ENCODE data around the gene PODN. TPM values are rescaled to one million over a fixed set of nuclear protein-coding genes. Genes with fewer than 3 reads are reported as not detected.

PODN gene
- total RNA-seq, 1 donor from 2014 or later, result not detected

DNA sequence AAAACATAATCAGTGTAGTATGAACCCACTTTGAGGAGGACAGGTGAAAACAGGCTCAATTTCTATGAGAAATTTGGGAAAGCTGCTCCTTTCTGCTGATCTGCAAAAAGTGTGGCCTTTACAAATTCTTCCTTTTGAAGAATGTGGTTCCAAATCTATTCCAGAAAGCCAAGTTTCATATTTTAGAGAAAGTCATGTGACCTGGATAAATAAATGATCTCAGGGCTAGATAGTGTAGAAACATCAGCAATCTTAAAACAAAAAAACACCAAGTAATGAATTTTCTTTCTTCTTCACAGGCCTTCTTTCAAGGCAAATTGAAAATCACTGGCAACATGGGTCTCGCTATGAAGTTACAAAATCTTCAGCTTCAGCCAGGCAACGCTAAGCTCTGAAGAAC, 11.7 kb upstream of the PODN start:
- intact Hi-C loops (cut with micrococcal nuclease), result no loop called here

DNA sequence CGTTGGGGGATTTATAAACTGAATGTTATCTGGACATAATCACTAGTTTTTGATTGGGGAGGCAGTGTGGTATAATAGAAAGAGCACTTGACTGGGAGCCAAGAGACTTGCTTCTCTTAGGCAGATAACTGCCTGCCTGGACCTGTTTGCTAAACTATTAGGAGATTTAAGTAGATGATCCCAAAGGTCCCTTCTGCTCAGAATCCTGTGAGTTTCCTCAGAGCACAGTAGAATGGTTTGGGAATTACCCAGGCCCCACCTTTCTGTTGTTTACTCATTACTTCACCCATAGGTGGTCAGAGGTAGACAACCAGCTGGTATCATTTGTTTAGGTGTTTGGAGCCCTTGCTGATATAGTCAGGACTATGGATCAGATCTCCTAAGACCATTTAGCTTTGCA, 10.3 kb upstream of the PODN start:
- intact Hi-C loops (cut with micrococcal nuclease), result no loop called here

DNA sequence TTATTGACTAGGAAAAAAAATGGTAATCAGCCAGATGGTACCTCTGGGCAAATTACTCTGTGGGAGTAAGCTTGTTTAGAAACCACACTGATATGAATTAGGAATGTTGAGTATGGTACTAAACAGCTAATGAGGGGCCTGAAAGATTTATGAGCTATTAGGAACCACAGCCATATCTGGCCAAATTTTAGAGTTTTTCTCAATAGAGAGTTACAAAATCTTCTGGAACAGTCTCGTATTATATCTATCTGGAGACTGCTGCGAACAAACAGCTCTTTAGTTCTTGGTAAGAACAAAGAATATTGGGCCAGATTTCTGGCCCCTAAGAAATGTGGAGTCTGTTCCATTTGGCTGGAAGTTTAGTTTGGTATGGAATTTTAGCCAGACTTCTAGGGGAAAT, 4.9 kb upstream of the PODN start:
- intact Hi-C loops (cut with micrococcal nuclease), result no loop called here

DNA sequence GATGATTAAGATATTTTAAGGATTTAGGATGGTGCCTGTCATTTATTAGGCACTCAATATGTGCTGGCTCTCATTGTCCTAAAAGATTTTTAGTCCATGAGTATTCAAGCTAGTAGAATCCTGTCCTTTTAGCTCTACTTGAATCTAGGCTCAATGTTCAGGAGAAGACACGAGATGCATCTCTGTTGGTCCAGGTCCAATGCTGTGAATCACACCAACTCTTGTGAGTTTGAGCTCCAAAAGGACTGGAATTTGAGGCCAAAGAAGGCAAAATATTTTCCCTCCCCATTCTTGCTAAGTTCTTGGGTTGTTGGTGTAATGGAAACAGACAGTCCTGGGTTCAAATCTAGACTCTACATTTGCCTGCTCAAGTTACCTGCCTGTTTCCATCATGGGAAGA, 1.4 kb upstream of the PODN start:
- intact Hi-C loops (cut with micrococcal nuclease), result no loop called here

DNA sequence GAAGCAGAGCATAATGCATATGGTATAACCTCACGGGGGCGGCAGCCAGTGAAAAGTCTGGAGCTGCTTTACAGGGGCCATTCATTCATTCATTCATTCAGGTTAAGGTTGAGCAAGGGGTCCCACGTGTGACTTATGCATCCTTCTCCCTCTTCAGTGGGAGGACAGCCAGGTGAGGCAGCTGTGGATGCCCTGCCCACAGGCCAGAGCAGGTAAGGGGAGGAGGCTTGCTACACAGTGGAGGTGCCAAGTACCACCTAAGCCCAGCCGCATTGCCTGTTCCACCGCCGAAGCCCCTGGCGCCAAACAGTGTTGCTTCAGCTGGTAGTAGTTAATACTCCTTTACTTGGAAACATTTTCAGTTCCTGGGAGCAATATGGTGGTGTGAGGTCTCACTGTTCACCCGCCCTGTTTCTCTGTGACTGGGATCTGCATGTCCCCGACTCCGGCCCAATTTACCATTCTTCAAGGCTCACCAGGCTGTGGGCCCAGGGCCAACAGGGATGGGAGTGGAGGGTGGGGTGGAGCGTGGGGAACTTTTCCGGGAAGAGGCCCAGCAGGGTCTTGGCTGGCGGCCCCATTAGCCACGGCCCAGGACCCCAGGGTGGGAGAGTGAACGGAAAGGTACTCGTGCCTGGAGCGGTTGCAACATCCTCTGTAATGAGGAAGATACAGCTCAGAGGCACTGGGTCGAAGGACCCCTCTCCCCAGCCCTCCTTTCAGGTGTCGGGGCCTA, 722 bp upstream of the PODN start:
- intact Hi-C loops (cut with micrococcal nuclease), result no loop called here

DNA sequence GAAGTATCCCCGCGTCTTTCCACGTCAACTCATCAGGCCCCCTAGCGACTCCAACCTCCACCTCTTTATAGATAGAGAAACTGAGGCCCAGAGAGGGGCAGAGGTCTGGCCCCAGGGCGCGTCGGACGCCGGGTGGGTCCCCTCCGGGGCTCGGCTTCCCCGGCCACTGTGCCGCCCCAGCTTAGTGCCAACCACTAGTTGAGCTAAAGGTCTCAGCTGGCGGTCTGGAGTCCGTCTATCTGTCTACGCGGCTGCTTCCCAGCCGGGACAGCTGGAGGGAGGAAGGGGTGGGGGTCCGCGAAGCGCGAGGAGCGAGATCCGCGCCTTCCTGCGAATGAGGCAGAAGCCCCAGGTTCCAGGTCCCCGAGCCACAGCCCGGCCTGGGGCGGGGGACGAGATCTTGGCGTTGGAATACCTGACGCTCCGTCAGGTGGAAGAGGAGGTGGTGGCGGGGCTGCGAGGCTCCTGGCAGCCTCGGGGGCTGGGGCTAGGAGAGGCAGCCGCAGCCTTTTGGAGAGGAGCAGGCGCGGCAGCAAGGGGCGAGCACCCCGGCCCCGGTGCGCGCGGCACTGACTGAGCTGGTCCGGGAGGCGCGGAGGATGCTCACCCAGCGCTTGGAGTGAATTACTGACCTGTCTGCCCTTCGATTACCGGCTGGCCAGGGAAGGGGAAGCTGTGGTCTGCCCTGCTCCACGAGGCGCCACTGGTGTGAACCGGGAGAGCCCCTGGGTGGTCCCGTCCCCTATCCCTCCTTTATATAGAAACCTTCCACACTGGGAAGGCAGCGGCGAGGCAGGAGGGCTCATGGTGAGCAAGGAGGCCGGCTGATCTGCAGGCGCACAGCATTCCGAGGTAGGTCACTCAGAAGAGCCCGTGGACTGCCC, 937 bp downstream of the PODN start:
- intact Hi-C loops (cut with micrococcal nuclease), result no loop called here

DNA sequence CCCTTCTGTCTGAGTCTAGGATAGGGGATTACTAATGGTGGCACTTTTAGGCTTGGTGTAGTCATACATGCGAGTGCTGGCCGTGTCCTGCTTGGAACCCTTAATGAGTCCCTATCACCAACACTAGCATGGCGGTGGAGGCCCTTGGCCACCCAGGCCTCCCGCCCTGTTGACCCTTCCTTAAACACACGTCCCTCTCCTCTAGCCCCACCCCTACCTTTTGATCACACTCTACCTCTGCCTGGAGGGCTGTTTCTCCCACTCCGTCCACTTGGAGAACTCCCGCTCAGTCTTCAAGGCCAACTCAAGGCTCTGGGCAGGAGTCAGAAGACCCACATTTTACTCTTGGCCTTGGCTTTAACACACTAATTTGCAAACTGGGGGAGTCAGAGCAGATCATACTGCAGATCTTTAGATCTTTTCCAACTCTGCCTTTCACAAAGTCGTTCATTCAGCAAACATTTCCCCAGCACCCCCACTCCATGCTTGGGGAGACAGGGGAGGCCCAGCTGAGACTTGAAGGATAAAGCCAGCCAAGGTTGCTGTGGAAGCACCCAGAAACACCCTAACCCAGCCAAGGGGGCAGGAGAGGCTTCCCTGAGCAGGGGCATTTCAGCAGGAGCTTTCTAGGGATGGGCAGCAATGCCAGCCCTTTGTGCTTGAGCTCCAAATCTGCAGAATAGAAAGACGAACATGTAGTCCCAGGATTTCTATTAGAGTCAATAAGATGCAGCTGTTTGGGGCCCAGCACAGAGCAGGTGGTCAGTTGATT, 1.9 kb downstream of the PODN start:
- intact Hi-C loops (cut with micrococcal nuclease), result no loop called here

DNA sequence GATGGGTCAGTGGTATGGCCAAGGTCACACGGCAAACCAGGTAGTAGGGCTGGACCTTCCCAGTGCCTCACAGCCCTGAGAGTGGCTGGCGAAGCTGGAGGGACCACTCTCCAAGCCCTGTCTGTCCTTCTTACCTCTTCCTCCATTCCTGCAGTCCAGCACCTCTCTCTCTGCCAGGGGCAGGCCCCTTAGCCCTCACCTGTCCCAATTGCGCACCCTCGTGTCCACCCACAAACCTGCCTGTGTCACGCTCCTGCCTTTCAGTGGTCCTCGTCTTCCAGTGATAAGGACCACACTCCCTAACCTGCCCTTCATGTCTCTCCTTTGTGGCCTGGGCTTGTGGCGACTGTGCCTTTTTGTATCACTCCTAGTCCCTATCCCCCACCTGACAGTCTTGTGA, 3.4 kb downstream of the PODN start:
- intact Hi-C loops (cut with micrococcal nuclease), result no loop called here

DNA sequence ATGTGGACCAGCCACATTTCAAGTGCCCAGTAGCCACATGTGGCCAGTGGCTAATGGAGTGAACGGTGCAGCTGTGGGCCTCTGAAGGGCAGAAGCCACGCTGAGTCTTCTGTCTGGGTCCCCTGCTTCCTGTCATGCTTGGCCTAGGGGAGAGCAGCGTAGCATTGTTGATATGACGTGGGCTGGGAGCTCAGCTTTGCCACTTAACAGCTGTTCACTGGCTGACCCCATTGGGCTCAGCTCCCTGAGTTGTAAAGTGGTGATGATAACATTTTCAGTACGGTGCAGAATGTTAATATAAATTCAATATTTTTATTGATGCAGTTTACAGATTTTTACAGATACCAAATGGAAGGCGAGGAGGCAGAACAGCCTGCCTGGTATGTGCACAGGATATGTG, 4.5 kb downstream of the PODN start:
- intact Hi-C loops (cut with micrococcal nuclease), result no loop called here

DNA sequence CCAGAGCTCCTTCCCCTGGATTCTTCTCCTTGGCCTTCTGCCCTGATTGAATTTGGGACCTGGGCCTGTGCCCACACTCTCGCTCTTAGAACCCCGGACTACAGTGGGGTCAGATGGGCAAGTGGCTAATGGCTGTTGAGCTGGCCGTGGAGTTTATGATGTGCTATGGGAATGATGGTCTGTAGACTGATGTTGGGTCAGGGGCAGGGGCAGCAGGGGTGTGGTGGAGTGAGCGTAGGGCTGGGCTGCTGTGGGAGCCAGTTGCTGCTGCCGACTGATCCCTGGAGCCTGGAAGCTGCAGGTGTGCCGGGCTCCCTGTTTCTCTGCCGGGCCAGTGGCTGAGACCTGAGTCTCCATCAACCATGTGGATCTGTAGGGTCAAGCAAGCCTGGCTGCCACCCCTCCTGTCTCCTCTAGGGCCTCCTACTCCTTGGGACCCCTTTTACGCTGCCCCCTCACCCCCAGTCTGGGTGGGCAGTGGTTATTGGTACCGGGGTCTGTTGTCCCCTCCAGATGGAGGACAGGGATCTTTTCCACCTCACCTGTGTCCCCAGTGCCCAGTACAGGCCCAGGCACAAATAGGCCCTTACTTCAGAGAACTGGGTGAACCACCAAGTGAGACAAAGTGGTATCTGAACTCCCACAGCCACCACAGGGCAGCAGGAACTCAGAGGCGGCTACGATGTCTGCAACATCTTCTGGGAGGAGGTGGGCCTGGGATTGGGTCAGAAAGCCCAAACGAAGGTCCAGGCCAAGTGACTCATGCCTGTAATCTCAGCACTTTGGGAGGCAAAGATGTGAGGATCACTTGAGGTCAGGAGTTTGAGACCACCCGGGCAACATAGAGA, 5.1 kb downstream of the PODN start:
- intact Hi-C loops (cut with micrococcal nuclease), result no loop called here

DNA sequence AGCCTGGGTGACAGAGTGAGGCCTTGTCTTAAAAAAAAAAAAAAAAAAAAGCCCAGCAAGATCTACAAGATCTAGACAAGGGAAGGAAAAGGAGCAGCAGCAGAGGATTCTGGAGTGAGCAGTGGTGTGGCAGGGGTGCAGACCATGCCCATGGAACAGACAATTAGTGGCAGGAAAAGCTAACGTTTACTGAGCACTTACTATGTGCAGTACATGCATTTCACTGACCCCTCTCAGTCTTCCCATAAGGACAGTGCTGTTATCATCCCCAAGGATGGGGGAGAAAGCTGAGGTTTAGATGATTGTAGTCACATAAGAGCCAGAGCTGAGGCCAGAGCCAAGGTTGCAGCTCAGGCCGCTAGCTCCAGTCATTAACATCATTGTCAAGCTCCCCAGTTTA, 5.9 kb downstream of the PODN start:
- intact Hi-C loops (cut with micrococcal nuclease), result no loop called here

DNA sequence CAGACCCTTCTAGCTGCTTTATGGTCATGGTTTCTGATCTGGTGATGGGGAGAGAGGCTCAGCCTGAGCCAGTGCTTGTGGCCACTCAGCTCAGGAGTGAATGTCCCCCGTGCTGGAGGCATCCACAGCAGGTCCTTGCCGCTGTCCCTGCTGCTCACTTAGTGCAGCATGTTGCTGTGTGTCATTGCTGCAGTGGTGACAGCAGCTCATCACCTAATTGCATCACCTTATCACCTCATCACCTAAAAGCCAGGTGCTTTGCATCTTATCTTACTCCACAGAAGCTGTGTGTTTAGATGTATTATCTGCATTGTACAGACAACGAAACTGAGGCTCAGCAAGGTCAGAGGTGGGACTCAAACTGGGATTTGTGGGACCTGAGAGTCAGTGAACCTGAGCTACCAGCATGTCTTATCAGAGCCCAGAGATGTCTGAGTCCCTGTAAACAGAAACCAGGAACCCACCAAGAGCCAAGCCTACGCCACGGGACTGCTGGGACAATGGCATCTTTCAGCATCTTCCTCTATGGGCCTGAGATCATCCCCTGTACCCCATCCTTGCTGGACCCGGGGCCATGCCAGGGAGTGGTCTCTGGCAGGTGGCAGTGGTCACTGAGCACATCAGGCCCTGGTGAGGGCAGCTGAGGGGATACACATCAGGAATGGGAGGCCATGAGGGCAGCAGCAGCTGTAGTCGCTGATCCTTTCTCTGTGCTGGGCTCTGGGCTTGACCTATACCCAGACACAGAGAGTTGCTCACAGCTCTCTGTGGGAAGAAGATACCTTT, 6.5 kb downstream of the PODN start:
- intact Hi-C loops (cut with micrococcal nuclease), result no loop called here

DNA sequence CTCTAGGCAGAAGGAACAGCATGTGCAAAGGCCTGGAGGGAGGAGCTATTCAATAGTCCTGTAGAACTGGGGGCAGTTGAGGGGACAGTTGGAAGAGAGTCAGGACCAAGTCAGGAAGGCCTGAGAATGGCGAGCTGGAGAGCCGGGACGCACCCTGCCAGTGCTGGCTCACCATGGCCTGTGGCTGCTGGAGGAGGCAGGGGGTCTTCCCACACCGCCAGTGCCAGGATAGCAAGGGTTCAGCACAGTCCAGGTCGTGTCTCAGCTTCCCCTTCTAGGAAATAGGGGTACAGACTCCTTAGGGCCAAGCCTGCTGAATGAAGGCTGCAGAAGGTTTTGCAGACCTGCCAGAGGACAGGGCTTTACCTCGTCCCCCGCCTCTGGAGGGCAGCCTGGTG, 7.3 kb downstream of the PODN start:
- intact Hi-C loops (cut with micrococcal nuclease), result no loop called here

DNA sequence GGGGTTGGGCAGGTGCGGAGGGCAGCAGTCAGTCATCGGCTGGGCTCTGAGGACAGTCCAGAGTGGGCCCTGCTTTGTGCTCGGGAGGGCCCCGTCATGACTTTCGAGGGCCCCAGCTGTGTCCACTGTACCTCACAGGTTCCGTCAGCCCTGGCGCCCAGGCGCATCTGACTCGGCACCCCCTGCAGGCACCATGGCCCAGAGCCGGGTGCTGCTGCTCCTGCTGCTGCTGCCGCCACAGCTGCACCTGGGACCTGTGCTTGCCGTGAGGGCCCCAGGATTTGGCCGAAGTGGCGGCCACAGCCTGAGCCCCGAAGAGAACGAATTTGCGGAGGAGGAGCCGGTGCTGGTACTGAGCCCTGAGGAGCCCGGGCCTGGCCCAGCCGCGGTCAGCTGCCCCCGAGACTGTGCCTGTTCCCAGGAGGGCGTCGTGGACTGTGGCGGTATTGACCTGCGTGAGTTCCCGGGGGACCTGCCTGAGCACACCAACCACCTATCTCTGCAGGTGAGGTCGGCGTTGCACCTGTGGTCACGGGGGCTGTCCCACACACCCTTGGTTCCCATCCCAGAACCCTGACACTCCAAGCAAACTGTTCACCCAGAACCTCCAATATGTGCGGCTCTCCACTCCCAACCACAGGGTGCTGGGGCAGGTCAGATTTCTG, 7.8 kb downstream of the PODN start:
- intact Hi-C loops (cut with micrococcal nuclease), result no loop called here

DNA sequence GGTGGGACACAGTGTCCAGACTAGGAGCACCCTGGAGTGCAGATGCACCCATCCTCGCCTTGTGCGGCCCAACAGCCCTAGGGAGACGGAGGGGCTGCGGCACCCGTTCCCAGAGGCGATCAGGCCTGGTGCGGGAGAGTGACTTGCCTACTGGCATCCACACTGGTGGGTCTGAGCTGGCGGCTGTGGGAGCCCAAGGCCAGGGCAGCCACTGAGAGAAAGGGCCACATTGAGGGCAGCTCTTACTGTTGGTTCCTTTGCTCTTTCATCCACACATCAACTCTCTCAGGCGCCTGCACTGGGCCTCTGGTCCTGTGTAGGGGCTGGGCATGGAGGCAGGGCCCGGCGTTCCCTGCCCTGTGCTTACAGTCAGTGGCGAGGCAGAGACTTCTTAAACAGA, 8.6 kb downstream of the PODN start:
- intact Hi-C loops (cut with micrococcal nuclease), result no loop called here

DNA sequence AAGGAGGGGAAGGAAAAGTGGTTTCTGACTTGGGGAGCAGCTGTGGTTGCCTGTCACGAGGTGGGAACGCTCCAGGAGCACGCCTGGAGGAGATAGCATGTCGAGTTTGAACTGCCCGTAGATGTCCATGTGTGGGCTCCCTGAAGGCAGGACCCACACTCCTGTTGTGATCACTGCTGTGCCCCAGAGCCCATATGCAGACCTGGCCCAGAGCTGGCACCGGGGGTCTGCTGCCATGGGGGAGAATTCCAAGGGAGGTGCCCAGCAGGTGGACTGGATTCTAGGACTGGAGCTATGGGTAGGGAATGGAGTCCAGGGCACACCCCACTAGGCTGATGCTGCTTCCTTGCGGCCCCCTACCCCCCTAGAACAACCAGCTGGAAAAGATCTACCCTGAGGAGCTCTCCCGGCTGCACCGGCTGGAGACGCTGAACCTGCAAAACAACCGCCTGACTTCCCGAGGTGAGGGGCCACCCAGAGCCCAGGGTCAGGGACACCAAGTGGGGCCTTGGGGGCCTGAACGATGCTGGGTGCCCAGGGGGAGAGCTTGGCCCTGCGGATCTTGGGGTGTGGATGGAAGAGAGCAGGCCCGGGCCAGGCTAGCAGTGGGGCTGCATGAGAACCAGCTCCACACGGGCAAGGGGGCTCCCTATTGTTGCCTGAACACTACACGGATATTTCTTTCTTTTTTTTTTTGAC, 9.3 kb downstream of the PODN start:
- intact Hi-C loops (cut with micrococcal nuclease), result no loop called here

DNA sequence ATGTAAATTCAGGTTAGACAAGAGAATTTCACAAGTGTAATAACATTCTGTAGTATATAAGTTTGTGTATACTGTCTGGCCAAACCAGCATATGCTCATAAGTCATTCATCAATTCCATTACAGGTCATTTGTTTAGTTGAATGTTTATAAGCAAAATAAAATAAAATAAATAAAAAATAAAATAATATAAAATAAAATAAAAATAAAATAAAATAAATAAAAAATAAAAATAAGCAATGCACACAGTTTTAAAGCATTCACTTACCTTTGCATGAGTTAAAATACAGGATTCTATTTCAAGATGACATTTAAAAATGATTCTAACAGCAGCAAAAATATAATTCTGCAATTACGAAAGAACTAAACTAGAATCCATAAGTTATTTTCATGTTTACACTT, 9.9 kb downstream of the PODN start:
- intact Hi-C loops (cut with micrococcal nuclease), result no loop called here

DNA sequence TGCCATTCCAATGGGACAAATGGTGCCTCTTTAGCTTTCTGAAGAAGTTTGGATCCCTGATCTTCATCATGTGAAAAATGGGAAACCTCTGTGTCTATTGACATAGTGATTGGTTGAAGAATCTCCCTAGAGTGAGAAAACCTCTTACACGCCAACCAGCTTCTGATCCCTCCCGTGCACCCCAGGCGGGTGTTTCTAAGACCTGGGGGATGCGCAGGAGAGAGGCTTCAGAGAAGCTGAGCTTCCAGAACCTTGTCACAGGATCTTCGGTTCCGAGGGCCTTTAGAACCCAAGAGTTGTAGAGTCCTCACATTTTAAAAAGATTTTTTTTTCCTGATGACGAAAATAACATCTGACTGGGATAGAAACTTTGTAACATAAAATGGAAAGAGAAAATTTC, 11.3 kb downstream of the PODN start:
- intact Hi-C loops (cut with micrococcal nuclease), result no loop called here

DNA sequence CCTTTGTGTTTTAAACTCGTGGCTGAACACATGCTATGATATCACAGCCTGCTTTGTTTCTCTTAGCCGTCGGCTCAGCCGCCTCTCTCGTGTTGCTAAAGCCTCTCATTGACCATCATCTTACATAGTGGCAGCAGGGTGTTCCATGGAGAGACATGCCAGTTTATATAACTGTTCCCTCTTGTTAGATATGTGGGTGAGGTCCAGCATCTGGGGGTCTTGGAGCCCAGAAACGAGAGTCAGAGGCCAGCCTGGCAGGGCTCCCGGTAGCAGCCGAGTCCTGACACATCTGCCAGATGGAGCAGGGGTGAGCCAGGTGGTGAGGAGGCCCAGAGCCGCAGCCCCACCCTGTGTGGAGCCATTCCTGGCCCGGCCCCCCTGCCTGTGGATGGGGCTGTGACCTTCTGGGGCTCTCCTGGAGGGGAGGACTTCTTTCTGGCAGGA, 11.9 kb downstream of the PODN start:
- intact Hi-C loops (cut with micrococcal nuclease), result no loop called here

Measured in T-helper 1 cell treated with Interleukin-12 subunit alpha and Interleukin-12 subunit beta and Interleukin-4 antibody, amounts not matched to agents 30 ng/mL and 1 ng/mL, for 36 hours (primary cell).